Measurements from ENCODE around the gene FLNA.
"Not testable (repeated sequence)": the region's sequence is repeated elsewhere in the genome, so short reads cannot be mapped to it uniquely, and the experiment has no call there.

Gene FLNA

GRCh38 chrX:154355776-154356140 lies 18.7 kb downstream of the FLNA start:
- DNase-seq, result no peak

- DNase-seq, result no peak
Observed at GRCh38 chrX:154355094-154355775, 19.2 kb downstream of the FLNA start.

GRCh38 chrX:154354516-154354915 lies 19.9 kb downstream of the FLNA start:
- no peak for DNase-seq

- no peak for DNase-seq
Observed at GRCh38 chrX:154354013-154354412, 20.4 kb downstream of the FLNA start.

- no peak for DNase-seq
Observed at GRCh38 chrX:154353172-154353843, 21.1 kb downstream of the FLNA start.

- DNase-seq, result no peak
Observed at GRCh38 chrX:154352466-154352865, 22.0 kb downstream of the FLNA start.

- peak in 1 of 5 experiments; percentile 27 for DNase-seq
Observed at GRCh38 chrX:154352012-154352401, 22.4 kb downstream of the FLNA start.

GRCh38 chrX:154351183-154352011 lies 23.0 kb downstream of the FLNA start:
- peak in 3 of 5 experiments; percentile 43 to 84 (median 81) for DNase-seq

GRCh38 chrX:154350429-154351182 lies 23.8 kb downstream of the FLNA start:
- DNase-seq, result no peak

GRCh38 chrX:154349979-154350378 lies 24.5 kb downstream of the FLNA start:
- DNase-seq, result no peak

GRCh38 chrX:154349359-154349935 lies 25.0 kb downstream of the FLNA start:
- DNase-seq, result no peak

- DNase-seq, result no peak
Observed at GRCh38 chrX:154348646-154349358, 25.6 kb downstream of the FLNA start.

- no peak for DNase-seq
Observed at GRCh38 chrX:154348114-154348531, 26.3 kb downstream of the FLNA start.

GRCh38 chrX:154343620-154344019 lies 30.8 kb downstream of the FLNA start:
- not testable (repeated sequence) for DNase-seq

- DNase-seq, result not testable (repeated sequence)
Observed at GRCh38 chrX:154343063-154343462, 31.4 kb downstream of the FLNA start.

- not testable (repeated sequence) for DNase-seq
Observed at GRCh38 chrX:154341399-154342298, 32.8 kb downstream of the FLNA start.

- peak in 1 of 5 experiments; percentile 44 for DNase-seq
Observed at GRCh38 chrX:154334496-154334895, 39.9 kb downstream of the FLNA start.

- DNase-seq, result no peak
Observed at GRCh38 chrX:154333837-154334271, 40.6 kb downstream of the FLNA start.

GRCh38 chrX:154333116-154333515 lies 41.3 kb downstream of the FLNA start:
- DNase-seq, result no peak

- no peak for DNase-seq
Observed at GRCh38 chrX:154332561-154332960, 41.9 kb downstream of the FLNA start.

GRCh38 chrX:154329294-154329693 lies 45.1 kb downstream of the FLNA start:
- no peak for DNase-seq

Measured in T-helper 2 cell (primary cell).